Kidney tubule cell (primary cell): Measurements from ENCODE around the gene ME3.
"Not testable (repeated sequence)": the region's sequence is repeated elsewhere in the genome, so short reads cannot be mapped to it uniquely, and the experiment has no call there.

Experiments used
- DNase-seq: peaks from one replicate; pipeline ENCODE4 v3.0.0-alpha.2; 2018; ENCODE audit warnings: low spot score

Gene ME3

DNA sequence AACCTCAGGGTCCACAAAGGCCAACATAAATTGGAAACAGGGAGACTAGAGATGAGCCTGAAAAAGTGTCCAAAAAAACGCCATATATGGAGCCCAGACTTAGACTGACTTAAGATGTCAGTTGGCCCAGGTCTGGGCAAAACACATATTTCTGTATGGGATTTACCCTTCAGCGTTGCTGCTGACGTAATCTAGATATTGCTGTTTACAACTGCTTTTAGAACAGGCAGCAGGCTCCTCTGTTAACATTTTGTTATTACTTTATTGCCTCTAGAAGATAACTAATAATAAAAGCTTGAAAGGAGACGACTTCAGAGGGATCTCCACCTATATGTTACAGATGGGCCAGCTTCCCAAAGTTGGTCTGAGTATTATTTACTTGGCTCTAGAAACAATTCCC is 8.7 kb downstream of the ME3 start:
- no peak for DNase-seq

DNA sequence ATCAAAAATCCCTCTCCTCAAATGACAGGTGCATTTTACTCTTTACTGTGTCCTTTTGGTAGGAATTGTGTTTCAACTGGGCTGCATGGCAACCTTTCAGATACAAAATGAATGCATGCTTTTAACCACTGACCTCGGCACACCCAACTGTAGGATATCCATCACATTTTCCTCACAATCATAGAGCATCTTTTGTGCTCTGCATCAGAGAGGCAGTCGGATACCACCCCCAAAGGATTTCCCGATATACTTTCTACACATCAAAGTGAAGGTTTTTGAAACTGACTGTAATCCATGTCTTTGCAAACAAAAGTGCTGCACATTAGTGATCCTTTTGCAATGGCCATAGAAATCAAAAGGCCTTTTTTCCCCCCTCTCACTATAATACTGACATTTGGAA is 9.1 kb downstream of the ME3 start:
- DNase-seq, result no peak

DNA sequence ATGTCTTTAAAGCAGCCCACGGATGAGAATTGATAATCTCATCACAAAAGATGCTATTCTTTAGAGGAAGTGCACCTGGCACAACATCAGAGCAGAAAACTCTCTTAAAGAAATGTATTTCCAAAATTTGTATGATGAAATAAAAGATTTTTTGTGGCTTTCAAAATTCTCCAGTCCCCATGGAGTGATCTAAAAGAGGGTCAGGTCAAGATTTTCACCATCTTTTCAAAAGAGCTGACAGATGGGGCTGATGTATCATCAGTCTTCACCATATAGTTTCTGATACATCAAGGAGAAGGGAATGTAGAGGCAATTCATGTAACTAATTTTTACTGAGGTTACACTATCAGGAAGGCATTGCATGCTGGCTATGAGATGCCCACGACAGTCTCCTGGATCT is 11.7 kb downstream of the ME3 start:
- DNase-seq, result no peak

DNA sequence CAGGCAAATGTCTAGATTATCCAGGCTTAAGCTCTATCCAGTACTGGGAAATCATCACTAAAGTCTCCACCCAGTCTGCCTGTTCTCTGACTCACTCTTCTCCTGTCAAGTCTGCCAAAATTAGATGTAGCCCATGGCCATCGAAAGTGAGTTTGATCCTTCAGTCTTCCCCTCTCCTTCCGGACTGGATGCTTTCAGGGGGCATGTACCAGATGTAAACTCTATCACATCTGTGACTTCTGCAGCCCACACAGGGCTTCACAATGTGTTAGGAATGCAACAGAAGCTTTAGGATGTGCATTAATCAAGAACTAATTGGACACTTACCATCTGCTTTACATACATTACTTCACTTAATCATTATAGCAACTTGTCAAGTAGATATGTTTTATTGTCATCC is 12.3 kb downstream of the ME3 start:
- DNase-seq, result no peak

GRCh38 chr11:86658534-86658933 is 13.9 kb downstream of the ME3 start:
- no peak for DNase-seq

- not testable (repeated sequence) for DNase-seq
These were observed 27.2 kb downstream of the ME3 start for GRCh38 chr11:86645212-86645611.

DNA sequence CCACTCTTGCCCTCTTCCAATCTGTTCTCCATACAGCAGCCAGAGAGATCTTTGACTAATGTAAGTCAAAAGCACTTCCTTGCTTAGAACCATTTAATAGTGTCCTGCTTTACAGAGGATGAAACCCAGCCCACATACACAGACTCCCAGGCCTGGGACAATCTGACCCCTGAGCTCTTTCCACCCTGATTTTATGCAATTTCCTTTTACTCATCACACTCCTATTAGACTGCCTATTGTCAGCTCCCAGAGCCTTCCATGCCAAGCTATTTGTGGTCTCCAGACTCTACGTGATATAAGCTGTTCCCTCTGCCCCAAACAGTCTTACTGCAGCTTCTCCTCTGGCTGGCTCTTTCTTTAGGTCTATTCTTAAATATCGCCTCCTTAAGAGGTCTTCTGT is 28.1 kb downstream of the ME3 start:
- DNase-seq, result peak; percentile 16

GRCh38 chr11:86641537-86642261 is 30.7 kb downstream of the ME3 start:
- DNase-seq, result no peak

DNA sequence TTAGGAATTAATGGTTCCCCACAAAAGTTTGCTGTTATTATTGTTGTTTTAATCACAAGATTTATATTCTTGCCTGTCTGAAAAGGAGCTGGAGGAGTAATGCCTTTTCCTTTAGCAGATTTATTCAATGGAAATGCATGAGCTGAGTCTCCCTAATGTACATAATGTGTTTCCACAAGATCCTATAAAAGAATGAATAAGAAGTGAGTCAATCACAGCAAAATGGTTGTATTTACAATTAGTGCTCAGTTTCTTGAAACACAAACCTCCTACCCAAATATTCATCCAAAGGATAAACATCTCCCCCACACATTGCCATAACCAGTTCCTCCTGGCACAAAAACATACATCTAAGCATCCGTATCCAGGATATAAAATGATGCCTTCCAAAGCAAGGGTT is 33.3 kb downstream of the ME3 start:
- DNase-seq, result no peak

GRCh38 chr11:86638673-86639072 is 33.7 kb downstream of the ME3 start:
- DNase-seq, result no peak

DNA sequence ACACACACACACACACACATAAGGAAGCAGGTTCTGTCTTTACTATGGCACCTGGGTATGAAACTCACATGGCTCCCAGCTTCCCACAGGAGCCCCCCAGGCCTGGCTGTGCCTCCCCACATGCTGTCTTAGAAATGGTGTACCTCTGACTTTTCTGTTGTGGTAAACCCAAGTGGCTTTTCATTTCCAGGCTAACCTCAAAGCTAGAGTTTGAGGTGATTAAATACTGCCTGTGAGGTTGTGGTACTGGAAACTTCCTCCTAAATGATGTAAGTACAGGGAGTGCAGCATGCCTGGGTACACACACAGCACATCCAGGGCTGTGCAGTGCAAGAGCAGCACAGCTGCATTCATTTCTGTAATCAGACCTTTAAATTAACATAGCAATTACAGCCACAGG is 34.4 kb downstream of the ME3 start:
- peak; percentile 76 for DNase-seq

DNA sequence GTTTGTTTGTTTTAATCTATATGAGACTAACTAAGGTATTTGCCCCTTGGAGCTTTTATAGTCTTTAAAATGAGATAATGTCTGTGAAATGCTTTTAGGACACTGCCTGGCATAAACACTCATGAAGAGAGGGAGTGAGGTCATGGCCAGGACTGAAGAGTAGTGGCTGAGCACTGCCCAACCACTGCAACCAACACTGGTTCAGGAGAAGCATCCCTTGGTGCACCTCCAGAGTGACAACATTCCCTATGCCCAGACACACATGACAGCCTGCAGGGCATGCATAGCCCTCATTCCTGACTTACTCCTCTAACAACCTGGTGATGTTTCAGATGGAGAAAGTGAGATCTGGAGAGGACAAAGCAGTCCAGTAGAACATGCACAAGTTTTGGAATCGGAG is 36.1 kb downstream of the ME3 start:
- DNase-seq, result peak; percentile 96

GRCh38 chr11:86632499-86633269 is 39.7 kb downstream of the ME3 start:
- peak; percentile 99 for DNase-seq

DNA sequence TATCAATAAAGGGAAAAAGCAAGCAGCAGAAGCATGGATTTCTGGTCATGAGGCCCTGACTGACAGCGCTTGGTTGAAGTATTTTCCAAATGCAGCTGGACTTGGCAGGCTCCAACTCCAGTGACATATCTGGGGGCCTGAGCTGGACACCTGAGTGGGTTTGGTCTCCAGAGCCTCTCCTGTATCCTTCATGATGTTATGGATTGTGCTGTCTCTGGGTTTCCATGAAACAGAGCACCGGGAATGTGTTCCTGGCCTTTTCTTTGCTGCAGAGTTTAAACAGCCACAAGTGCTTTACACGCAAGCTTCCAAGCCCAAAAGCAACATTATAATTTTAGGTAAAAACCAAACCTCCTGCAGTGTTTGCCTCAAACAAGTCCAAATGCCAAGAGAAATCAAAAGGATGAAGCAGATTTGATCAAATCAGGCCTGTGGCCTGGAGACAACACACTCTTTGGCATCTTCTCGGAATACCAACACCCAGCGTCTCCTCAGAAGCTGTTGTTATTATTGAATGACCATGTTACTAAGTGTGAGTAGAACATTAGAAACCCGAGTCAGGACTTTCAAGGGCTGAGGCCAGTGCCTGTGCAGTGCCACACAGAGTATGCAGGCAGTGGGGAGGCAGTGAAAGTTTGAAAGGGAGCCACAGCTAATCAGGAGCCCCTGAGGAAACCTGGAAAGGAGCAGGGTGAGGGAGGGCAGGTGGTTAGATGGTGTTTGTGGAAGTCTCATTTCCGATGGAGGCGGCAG is 42.0 kb downstream of the ME3 start:
- DNase-seq, result no peak

DNA sequence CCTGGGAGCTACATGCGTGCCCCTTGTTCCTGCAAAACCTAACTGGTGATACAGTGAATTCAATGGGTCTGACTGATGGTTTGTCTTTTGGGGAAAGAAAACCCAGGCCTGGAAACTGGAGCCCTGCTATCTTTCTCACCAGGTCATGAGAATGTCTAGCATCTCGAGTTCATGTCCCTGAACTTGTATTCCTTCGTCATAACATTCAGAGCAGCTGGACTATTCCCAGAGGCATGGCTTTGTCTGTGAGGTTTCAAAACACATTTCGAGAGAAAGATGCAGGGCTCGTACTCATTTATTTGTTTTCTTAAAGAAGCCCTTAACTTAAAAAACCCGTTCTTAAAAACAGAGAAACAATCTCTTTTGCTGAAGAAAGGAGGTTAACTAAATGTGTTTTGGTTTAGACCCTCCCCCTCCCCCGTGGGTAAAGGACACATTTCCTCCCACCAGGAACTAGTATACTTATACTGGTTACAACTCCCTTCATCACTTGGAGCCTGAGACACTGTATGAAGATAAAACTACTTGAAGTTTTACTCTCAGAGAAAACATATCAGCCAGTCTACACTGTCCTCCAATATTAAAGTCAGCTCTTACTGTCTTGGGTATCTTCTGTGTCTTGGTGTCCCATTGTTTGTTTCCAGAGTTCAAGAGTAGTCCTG is 43.2 kb downstream of the ME3 start:
- DNase-seq, result no peak

- DNase-seq, result no peak
These were observed 44.5 kb downstream of the ME3 start for GRCh38 chr11:86627776-86628455.

DNA sequence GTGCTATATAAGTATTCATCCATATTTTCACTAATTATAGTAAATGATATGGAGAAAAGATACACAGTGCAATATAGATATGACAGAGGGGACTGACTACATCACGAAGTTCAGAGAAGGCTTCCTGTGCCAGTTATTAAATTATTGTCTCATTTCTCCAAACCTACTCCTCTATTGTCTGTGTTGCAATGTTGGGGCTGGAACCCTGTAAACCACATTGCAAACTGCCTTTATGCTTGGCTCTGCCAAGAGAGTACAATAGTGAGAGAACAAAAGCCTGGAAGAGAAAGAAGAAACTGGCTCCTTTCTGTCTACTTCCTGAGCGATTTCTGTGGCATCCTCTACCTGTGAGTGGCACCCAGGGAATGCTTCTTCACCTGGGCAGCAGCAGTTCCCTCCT is 46.4 kb downstream of the ME3 start:
- peak; percentile 21 for DNase-seq

DNA sequence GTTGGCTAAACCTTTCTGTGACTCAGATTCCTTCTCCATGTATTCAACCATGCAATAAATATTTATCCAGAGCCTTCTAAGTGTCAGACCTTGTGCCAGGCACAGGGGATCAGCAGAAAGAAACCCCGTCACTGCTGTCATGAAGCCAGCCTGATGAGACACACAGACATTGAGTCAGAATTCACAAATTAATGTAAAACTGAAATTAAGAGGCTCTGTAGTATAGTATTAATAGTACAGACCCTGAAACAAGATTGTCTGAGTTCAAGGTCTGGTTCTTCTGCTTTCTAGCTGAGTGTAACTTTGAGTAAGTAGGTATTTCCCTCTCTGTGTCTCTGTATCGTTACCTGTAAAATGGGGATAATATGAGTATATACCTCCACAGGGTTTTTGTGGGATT is 46.9 kb downstream of the ME3 start:
- peak; percentile 88 for DNase-seq

DNA sequence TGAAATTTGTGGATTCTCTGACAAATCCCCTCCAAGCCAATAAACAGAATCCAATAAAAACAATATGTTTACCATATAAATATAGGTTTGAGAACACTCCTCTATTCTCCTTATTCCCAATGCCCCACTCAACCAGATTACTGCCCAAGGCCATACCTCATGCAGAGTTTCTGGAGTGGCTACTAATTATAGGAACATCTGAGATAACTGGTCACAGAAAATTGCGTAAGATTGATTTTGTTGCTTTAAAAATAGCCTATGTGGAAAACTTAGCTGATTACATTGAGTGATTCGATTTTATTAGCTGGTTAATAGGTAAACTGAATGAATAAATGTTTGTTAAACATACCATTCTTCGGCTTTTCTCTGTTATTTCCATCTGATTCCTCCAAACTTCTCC is 48.0 kb downstream of the ME3 start:
- no peak for DNase-seq

GRCh38 chr11:86623736-86624135 is 48.7 kb downstream of the ME3 start:
- DNase-seq, result no peak

- DNase-seq, result peak; percentile 60
These were observed 49.3 kb downstream of the ME3 start for GRCh38 chr11:86623041-86623621.

GRCh38 chr11:86621854-86622253 is 50.6 kb downstream of the ME3 start:
- no peak for DNase-seq
